ENCODE results near the gene ICAM4. TPM values are rescaled to one million over a fixed set of nuclear protein-coding genes. Genes with fewer than 3 reads are reported as not detected.
"Not testable (repeated sequence)": the region's sequence is repeated elsewhere in the genome, so short reads cannot be mapped to it uniquely, and the experiment has no call there.

ICAM4 gene
- total and polyA plus RNA-seq, 2 donors (not counting 3 experiments of a cell fraction or from before 2014, with no cell fraction given), result 0.44 to 0.49 TPM

GRCh38 chr19:10238172-10238783 lies 48.5 kb upstream of the ICAM4 start:
- Histone ChIP-seq H3K27me3 (ENCODE audit: control insufficient read depth in 2 of 2, insufficient read depth in 2 of 2, low read length in 2 of 2) (no peaks in the 10 kb centered on the region), H4K20me1 (replicated peaks; ENCODE audit: control insufficient read depth, extremely low read depth, insufficient read depth, low read length) (no peaks in the 10 kb centered on the region), H3K4me2 (ENCODE audit: insufficient read depth, low read length) (no peak overlapping the region), H3K27ac (ENCODE audit: insufficient read depth, low read depth, low read length) (no peak overlapping the region), H3K4me3 (replicated peaks in 1 of 3; ENCODE audit: insufficient read depth in 1 of 3, low read depth in 1 of 3, low read length in 3 of 3) (no peak overlapping the region), H3K9me1 (replicated peaks; ENCODE audit: control insufficient read depth, extremely low read depth, insufficient read depth, low read length) (no peaks in the 10 kb centered on the region), H2AFZ (ENCODE audit: low read depth, low read length) (no peak overlapping the region), H3K9ac (replicated peaks; ENCODE audit: extremely low read depth, insufficient read depth, low read length) (no peak overlapping the region), H3K9me3 (replicated peaks; ENCODE audit: control insufficient read depth, insufficient read depth, low read length) (no peaks in the 10 kb centered on the region), H3K79me2 (ENCODE audit: control insufficient read depth, insufficient read depth, low read length) (no peaks in the 10 kb centered on the region), H3K36me3 (ENCODE audit: control insufficient read depth in 2 of 2, extremely low read depth in 1 of 2, insufficient read depth in 2 of 2, low read length in 2 of 2) (no peaks in the 10 kb centered on the region), H3K4me1 (ENCODE audit: control insufficient read depth, extremely low read depth, insufficient read depth, low read length) (peaks cover 9% of the 10 kb centered on the region)
- intact Hi-C loops (cut with micrococcal nuclease) (no loop called here), dilution Hi-C loops (cut with MboI; ENCODE audit: extremely low pct_ligation_motif_present, low sequenced_read_pairs) (no loop called here)
- POLR2A ChIA-PET, result no interaction called here
- no peak for DNase-seq (ENCODE audit: low read depth, low spot score)
- CTCF ChIA-PET, result interaction anchor here (1.0 to 1.6 kb wide), 3 partner anchors 9 to 18 kb away, joined by 4 to 10 read pairs (median 6); no protein-coding TSS in a partner anchor
- no peak for FAIRE-seq
- TF ChIP-seq POLR2A (IDR thresholded peaks at IDR 0.05; ENCODE audit: low read depth, low read length) (no peak), POLR2AphosphoS5 (IDR thresholded peaks at IDR 0.05; ENCODE audit: insufficient read depth, low read depth, low read length) (no peak), GATA2 (IDR thresholded peaks at IDR 0.05; ENCODE audit: insufficient read depth, insufficient read length, low read depth, low read length) (no peak), JUN (IDR thresholded peaks at IDR 0.05; ENCODE audit: borderline replicate concordance, insufficient read depth, insufficient read length, low read depth) (no peak)
- BruUV-seq (replicated peaks), result no TSS peak

- dilution Hi-C loops (cut with MboI; ENCODE audit: extremely low pct_ligation_motif_present, low sequenced_read_pairs); H3K4me1 ChIP-seq (ENCODE audit: control insufficient read depth, extremely low read depth, insufficient read depth, low read length); POLR2A ChIA-PET: not testable (repeated sequence)
These were observed 44.8 kb upstream of the ICAM4 start for GRCh38 chr19:10241826-10242449.

More at GRCh38 chr19:10241826-10242449, 44.8 kb upstream of the ICAM4 start:
- CTCF ChIA-PET; H3K9me1 ChIP-seq (replicated peaks; ENCODE audit: control insufficient read depth, extremely low read depth, insufficient read depth, low read length); H3K79me2 ChIP-seq (ENCODE audit: control insufficient read depth, insufficient read depth, low read length); H3K27me3 ChIP-seq (ENCODE audit: control insufficient read depth in 2 of 2, insufficient read depth in 2 of 2, low read length in 2 of 2); H4K20me1 ChIP-seq (replicated peaks; ENCODE audit: control insufficient read depth, extremely low read depth, insufficient read depth, low read length); H3K4me3 ChIP-seq (replicated peaks in 1 of 3; ENCODE audit: insufficient read depth in 1 of 3, low read depth in 1 of 3, low read length in 3 of 3); H3K36me3 ChIP-seq (ENCODE audit: control insufficient read depth in 2 of 2, extremely low read depth in 1 of 2, insufficient read depth in 2 of 2, low read length in 2 of 2); BruUV-seq (replicated peaks); H3K27ac ChIP-seq (ENCODE audit: insufficient read depth, low read depth, low read length); FAIRE-seq; H3K9ac ChIP-seq (replicated peaks; ENCODE audit: extremely low read depth, insufficient read depth, low read length); H3K9me3 ChIP-seq (replicated peaks; ENCODE audit: control insufficient read depth, insufficient read depth, low read length); H3K4me2 ChIP-seq (ENCODE audit: insufficient read depth, low read length); H2AFZ ChIP-seq (ENCODE audit: low read depth, low read length); DNase-seq (ENCODE audit: low read depth, low spot score): not testable (repeated sequence)
- intact Hi-C loops (cut with micrococcal nuclease), result loop anchor here (2.0 kb wide), 1 partner anchor 311 kb away; no protein-coding TSS in a partner anchor
